NCI-H774 (cell line): ENCODE results near the gene SGO2.
A peak's percentile ranks its signal among the peaks of the same experiment; 100 is the strongest.
"Not testable (repeated sequence)": the region's sequence is repeated elsewhere in the genome, so short reads cannot be mapped to it uniquely, and the experiment has no call there.

ENCODE experiments used
- DNase-seq: peaks from one replicate; lab custom pipeline; 2025; lab: John Stamatoyannopoulos, UW

The SGO2 gene

DNA sequence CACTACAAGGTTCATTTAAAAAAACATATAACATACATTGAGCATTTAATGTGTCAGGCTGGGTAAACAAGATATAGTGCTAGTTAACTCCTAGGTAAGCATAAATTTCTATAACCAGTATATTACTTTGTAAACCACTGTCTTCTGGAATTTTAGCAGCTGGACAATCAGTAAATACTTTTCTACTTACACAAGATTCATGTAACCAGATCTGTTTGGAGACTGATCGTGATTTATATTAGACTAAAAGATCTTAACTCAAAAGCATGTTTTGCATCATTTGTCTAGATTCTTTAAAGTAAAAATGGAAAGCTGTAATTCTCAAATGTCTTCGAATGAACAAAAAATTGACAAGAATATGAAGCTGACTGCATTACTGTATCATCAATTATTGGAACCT lies 941 bp upstream of the SGO2 start:
- no peak for DNase-seq

GRCh38 chr2:200525551-200525881 lies 491 bp upstream of the SGO2 start:
- no peak for DNase-seq

DNA sequence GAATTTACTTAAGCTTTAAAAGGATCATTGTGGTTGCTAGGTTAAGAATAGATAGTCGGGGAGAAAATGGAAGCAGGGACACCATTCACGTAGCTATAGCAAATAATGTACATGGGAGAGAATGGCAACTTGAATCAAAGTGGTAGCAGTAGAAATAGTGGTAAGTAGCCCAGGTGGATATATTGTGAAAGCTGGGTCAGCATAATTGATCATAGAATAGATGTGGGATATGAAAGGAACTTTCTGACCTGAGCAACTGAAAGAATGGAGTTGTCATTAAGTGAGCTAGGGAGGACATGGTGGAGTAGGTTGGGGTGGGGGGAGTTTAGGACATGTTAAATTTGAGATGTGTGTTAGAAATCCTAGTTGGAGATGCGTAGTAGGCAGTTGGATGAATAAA lies 2.2 kb downstream of the SGO2 start:
- no peak for DNase-seq

- DNase-seq, result no peak
Measured at GRCh38 chr2:200533754-200534153, 7.7 kb downstream of the SGO2 start.

- no peak for DNase-seq
Measured at GRCh38 chr2:200534572-200534971, 8.6 kb downstream of the SGO2 start.

- no peak for DNase-seq
Measured at GRCh38 chr2:200538139-200538538, 12.1 kb downstream of the SGO2 start.

DNA sequence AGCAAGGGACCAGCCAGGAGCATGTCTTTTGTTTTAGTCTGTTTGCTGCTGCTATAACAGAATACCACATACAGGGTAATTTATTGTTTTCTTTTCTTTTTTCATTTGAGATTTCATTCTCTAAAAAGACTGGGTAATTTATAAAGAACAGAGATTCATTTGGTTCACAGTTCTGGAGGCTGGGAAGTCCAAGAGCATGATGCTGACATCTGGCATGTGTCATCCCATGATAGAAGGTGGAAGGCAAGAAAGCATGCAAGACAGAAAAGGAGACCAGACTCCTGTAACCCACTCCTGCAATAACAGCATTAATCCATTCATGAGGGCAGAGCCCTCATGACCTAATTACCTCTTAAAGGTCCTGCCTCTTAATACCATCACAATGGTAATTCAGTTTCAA lies 14.8 kb downstream of the SGO2 start:
- no peak for DNase-seq

DNA sequence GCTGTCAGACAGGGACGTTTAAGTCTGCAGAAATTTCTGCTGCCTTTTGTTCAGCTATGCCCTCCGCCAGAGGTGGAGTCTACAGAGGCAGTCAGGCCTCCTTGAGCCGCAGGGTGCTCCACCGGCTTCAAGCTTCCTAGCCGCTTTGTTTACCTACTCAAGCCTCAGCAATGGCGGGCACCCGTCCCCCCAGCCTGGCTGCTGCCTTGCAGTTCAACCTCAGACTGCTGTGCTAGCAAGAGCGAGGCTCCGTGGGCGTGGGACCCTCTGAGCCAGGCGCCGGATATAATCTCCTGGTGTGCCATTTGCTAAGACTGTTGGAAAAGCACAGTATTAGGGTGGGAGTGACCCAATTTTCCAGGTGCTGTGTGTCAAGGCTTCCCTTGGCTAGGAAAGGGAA lies 40.6 kb downstream of the SGO2 start:
- not testable (repeated sequence) for DNase-seq

GRCh38 chr2:200567932-200568331 lies 41.9 kb downstream of the SGO2 start:
- no peak for DNase-seq

GRCh38 chr2:200575957-200576356 lies 50.0 kb downstream of the SGO2 start:
- DNase-seq, result no peak

- no peak for DNase-seq
Measured at GRCh38 chr2:200577027-200577426, 51.0 kb downstream of the SGO2 start.

DNA sequence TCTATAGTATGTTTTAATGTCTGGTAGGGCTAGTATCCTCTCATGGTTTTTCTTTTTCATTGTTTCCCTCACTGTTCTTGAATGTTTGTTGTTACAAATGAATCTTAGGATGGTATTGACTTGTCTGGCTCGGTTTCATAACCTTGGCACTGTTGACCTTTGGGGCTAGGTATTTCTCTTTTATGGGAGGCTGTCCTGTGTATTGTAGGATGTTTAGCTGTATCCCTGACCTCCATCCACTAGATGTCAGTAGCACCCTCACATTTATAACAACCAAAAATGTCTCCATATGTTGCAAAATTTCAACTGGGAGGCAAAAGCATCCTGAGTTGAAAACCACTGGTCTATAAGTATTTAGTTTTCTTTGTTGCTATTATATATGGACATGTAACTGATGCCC lies 52.8 kb downstream of the SGO2 start:
- DNase-seq, result no peak

DNA sequence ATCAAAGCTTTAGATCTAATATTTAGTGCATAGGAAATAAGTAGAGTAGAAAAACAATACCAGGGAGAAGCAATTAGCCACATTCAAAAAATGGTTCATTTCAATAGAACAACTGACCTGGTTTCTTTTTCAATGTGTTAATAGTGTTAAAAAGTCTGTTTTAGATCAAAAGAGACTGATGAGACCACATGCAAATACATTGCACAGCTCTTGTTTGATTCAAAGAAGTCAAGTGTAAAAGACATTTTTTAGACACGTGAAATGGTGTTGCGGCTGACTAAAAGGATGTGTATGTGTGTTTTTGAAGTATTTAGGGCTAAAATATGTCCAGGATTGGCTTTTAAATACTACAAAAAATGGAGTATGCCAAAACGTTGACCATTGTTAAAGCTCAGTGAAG lies 58.6 kb downstream of the SGO2 start:
- DNase-seq, result no peak

DNA sequence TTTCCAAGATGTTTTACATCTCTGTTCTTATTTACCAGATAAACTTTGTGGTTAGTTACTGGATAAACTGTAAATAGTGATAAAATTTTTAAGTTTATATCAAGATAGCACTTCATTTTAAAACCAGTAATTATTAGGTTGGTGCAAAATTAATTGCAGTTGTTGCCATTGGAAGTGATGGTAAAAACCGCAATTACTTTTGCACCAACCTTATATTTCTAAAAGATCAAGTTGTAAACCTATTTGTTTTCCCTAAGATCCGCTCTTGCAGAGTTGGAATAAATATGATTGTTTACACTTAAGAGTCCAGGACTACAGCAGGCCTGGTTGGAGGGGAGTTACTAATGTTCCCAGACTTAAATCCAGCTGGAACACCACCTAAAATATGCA lies 59.3 kb downstream of the SGO2 start:
- no peak for DNase-seq

GRCh38 chr2:200585730-200586643 lies 60.0 kb downstream of the SGO2 start, which contains the start of gene AOX1:
Gene AOX1 (plus strand): TSS chr2:200586014. CDS start chr2:200586109, 95 bp downstream.
- DNase-seq, result peak; percentile 12

GRCh38 chr2:200586644-200586975 lies 60.6 kb downstream of the SGO2 start:
- DNase-seq, result no peak

- no peak for DNase-seq
Measured at GRCh38 chr2:200587007-200587616, 61.1 kb downstream of the SGO2 start.

- no peak for DNase-seq
Measured at GRCh38 chr2:200588076-200588678, 62.2 kb downstream of the SGO2 start.

- no peak for DNase-seq
Measured at GRCh38 chr2:200590090-200590489, 64.1 kb downstream of the SGO2 start.

DNA sequence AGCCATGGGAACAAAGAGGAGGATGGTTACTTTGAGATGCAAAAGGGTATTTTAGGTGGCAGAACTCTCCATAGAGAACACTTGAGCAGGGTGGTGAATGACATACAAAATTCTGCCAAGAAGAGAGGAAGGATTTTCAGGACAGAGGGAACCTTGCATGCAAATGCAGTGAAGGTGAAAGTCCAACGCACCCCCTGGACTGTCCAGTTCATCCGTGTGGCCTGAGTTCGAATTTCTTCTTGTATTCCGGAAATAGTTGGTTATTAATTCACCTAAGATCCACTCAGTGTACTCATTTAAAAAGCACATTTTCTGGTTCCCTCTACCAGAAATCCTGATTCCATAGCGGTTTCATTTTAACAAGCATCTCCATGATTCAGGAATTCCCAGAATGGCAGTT lies 65.3 kb downstream of the SGO2 start:
- no peak for DNase-seq

DNA sequence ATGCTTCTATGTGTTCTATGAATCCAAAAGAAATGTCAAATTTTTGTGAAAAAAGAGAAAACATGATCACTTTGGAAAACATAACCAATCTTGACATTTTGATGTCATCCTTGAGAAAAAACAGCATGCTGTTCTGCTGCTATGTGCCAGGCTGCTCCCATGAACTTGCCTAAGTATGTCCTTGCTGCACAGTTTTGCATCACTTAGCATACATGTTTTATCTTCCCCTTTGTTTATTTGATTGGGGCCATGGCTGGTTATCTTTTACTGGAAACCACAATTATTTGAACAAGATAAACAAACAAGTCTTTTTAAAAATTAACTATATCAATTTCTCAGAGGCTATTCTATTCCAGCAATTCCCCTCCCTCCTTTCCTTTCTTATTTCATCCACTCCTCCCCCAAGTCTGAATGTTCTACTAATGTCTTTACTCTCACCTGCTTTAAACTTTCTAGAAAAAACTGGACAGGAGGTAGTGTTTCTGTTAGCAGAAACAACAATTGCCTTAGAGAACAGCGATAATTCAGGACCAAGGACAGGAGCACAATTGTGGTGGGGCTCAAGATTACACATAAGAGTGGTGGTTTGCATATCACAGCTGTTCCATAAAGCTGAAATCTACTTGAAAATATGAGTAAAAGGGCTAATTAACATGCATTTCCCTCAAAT lies 66.5 kb downstream of the SGO2 start:
- no peak for DNase-seq

- DNase-seq, result no peak
Measured at GRCh38 chr2:200593905-200594304, 67.9 kb downstream of the SGO2 start.

DNA sequence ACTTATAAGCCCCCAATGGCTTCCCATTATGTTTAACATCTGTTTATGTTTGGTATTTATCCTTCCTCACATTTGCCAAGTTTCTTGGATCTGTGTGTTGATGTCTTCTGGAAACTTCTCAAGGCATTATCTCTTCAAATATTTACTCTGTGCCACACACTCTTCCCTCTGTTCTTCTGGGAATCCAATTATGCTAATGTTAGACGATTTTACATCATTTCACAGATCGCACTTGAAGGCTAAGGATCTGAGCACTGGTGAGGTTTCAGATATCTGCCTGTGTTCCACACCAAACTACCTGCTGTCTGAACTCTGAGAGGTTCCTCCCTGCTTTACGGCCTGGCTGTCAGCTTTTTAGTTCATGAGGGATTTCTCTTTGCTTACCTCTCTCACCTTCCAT lies 69.9 kb downstream of the SGO2 start:
- DNase-seq, result no peak
